ENCODE data around the gene SH3BGRL2.

GRCh38 chr6:79735183-79735582, 104.1 kb downstream of the SH3BGRL2 start:
- TF ChIP-seq EZH2phosphoT487 (IDR thresholded peaks at IDR 0.05; ENCODE audit: low read length) (no peak), CTCF (IDR thresholded peaks at IDR 0.05; ENCODE audit: low read length) (no peak), EZH2 (optimal IDR thresholded peaks at IDR 0.05; ENCODE audit: low read depth, low read length) (no peak)

Measured in MM.1S (cell line).